Keratinocyte (primary cell): Measurements from ENCODE around the gene CLSTN2.

Source experiments
- EZH2 ChIP-seq: IDR thresholded peaks from one replicate; pipeline ENCODE4 v1.6.1; 2012; ENCODE audit warnings: inconsistent platforms, mild to moderate bottlenecking, low read length, moderate library complexity
- TF ChIP-seq, protein P1 (sequence below), 3 experiments: IDR thresholded peaks in 1 of 3; conservative IDR thresholded peaks in 1 of 3; optimal IDR thresholded peaks in 1 of 3; 2 replicates in 2 of 3; 3 replicates in 1 of 3; pipeline versions ENCODE3 to v1.5.1; 2011; ENCODE audit warnings: low read length in 3 of 3, mild to moderate bottlenecking in 3 of 3, moderate library complexity in 2 of 3, control low read depth in 1 of 3, inconsistent platforms in 1 of 3; ENCODE audit not compliant: insufficient read depth in 2 of 3; ENCODE audit errors: extremely low read depth in 1 of 3

DNA sequence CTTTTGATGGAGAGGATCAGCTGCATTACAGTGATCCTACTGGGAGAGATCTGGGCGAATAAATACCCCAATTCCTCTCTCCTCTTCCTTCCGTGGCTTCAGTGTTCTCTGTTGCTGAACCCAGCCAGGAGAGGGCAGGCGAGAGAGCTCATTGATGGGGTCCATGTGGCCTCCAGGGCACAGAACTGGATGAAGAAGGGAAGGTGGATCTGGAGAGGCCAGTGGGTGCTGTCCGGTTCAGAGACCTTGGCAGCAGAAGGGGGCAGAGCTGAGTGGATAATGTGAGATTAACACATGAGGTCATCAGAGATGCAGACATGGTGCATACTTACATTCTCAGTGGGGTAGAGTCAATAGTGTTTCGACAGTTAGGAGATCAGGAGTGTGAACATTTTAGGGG lies 193.6 kb downstream of the CLSTN2 start:
- TF ChIP-seq, protein P1, sequence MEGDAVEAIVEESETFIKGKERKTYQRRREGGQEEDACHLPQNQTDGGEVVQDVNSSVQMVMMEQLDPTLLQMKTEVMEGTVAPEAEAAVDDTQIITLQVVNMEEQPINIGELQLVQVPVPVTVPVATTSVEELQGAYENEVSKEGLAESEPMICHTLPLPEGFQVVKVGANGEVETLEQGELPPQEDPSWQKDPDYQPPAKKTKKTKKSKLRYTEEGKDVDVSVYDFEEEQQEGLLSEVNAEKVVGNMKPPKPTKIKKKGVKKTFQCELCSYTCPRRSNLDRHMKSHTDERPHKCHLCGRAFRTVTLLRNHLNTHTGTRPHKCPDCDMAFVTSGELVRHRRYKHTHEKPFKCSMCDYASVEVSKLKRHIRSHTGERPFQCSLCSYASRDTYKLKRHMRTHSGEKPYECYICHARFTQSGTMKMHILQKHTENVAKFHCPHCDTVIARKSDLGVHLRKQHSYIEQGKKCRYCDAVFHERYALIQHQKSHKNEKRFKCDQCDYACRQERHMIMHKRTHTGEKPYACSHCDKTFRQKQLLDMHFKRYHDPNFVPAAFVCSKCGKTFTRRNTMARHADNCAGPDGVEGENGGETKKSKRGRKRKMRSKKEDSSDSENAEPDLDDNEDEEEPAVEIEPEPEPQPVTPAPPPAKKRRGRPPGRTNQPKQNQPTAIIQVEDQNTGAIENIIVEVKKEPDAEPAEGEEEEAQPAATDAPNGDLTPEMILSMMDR (optimal IDR thresholded peaks at IDR 0.05 in 1 of 3, IDR thresholded peaks at IDR 0.05 in 1 of 3, conservative IDR thresholded peaks at IDR 0.05 in 1 of 3; ENCODE audit: extremely low read depth in 1 of 3, insufficient read depth in 2 of 3, low read length in 3 of 3) = peak in 2 of 3 experiments; percentile 44 to 46
- TF ChIP-seq EZH2 = no peak
